Measurements from ENCODE around the gene GZMM.

GZMM gene

GRCh38 chr19:535017-535835 is 8.6 kb upstream of the GZMM start:
- DNase-seq = no peak

- no peak for DNase-seq
These were observed 7.6 kb upstream of the GZMM start for GRCh38 chr19:536031-536880.

GRCh38 chr19:536881-537404 is 6.9 kb upstream of the GZMM start:
- no peak for DNase-seq

- no peak for DNase-seq
These were observed 5.0 kb upstream of the GZMM start for GRCh38 chr19:538641-539428.

GRCh38 chr19:539429-540030 is 4.3 kb upstream of the GZMM start:
- no peak for DNase-seq

- no peak for DNase-seq
These were observed 2.8 kb upstream of the GZMM start for GRCh38 chr19:540867-541637.

GRCh38 chr19:541699-542098 is 2.2 kb upstream of the GZMM start:
- no peak for DNase-seq

- DNase-seq = no peak
These were observed 1.5 kb upstream of the GZMM start for GRCh38 chr19:542173-542866.

- no peak for DNase-seq
These were observed 3.3 kb downstream of the GZMM start for GRCh38 chr19:547117-547516.

GRCh38 chr19:547836-548720 is 4.2 kb downstream of the GZMM start:
- DNase-seq = no peak

- no peak for DNase-seq
These were observed 5.3 kb downstream of the GZMM start for GRCh38 chr19:548886-549830.

GRCh38 chr19:554817-555216 is 11.0 kb downstream of the GZMM start:
- no peak for DNase-seq

GRCh38 chr19:555474-555808 is 11.6 kb downstream of the GZMM start:
- DNase-seq = no peak

GRCh38 chr19:556611-557382 is 12.9 kb downstream of the GZMM start:
- no peak for DNase-seq

GRCh38 chr19:558770-559439 is 15.1 kb downstream of the GZMM start:
- no peak for DNase-seq

GRCh38 chr19:560121-560520 is 16.3 kb downstream of the GZMM start:
- no peak for DNase-seq

GRCh38 chr19:566403-566802 is 22.6 kb downstream of the GZMM start:
- DNase-seq = no peak

GRCh38 chr19:566844-567243 is 23.0 kb downstream of the GZMM start:
- no peak for DNase-seq

Data from NCI-H1092 treated with DMSO at 0.1 percent for 48 hours (cell line).